ENCODE data around the gene LDB2.

Gene LDB2

DNA sequence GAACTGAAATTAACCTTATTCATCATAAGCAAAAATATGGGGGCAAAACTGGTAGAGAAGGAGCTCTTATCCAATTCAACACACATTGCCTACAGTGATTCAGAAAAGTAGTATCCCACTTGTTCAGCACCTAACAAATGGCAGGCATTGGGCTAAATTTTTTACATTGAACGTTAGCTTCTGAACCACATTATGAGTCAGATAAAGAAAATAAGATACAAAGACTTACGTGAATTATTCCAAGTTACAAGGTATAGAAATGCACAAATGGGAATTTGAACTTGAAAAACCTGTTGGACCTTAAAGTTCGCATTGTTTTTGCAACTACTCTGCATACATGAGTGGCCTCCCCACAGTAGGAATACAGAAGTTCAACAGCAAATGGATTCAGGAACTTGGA is 210.6 kb downstream of the LDB2 start:
- H3F3A ChIP-seq (ENCODE audit: low read depth): no peaks in the 10 kb centered on the region
- no peaks in the 10 kb centered on the region for H3K4me1 ChIP-seq (ENCODE audit: insufficient read depth, low read length, poor library complexity, severe bottlenecking)
- no peaks in the 10 kb centered on the region for H3K36me3 ChIP-seq (ENCODE audit: insufficient read depth, low read length)
- TF ChIP-seq EZH2phosphoT487 (IDR thresholded peaks at IDR 0.05; ENCODE audit: borderline replicate concordance): no peak
- TF ChIP-seq, protein P1, sequence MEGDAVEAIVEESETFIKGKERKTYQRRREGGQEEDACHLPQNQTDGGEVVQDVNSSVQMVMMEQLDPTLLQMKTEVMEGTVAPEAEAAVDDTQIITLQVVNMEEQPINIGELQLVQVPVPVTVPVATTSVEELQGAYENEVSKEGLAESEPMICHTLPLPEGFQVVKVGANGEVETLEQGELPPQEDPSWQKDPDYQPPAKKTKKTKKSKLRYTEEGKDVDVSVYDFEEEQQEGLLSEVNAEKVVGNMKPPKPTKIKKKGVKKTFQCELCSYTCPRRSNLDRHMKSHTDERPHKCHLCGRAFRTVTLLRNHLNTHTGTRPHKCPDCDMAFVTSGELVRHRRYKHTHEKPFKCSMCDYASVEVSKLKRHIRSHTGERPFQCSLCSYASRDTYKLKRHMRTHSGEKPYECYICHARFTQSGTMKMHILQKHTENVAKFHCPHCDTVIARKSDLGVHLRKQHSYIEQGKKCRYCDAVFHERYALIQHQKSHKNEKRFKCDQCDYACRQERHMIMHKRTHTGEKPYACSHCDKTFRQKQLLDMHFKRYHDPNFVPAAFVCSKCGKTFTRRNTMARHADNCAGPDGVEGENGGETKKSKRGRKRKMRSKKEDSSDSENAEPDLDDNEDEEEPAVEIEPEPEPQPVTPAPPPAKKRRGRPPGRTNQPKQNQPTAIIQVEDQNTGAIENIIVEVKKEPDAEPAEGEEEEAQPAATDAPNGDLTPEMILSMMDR (conservative IDR thresholded peaks at IDR 0.05; ENCODE audit: low read length): no peak
- no peaks in the 10 kb centered on the region for H4K20me1 ChIP-seq (ENCODE audit: insufficient read depth, low read length, poor library complexity, severe bottlenecking)
- no peaks in the 10 kb centered on the region for H3K9me2 ChIP-seq (replicated peaks; ENCODE audit: low read depth, low read length)
- no peak overlapping the region for H2AFZ ChIP-seq (ENCODE audit: low read length)
- H3K27me3 ChIP-seq (ENCODE audit: insufficient read depth, low read length, poor library complexity, severe bottlenecking): no peaks in the 10 kb centered on the region
- H3K9ac ChIP-seq (ENCODE audit: low read depth, low read length, poor library complexity, severe bottlenecking): no peak overlapping the region
- no peaks in the 10 kb centered on the region for H3K79me2 ChIP-seq (ENCODE audit: insufficient read depth, low read length)
- H3K9me3 ChIP-seq (ENCODE audit: insufficient read depth, low read depth, low read length): no peaks in the 10 kb centered on the region
- no peak overlapping the region for H3K4me2 ChIP-seq (ENCODE audit: low read depth, low read length, poor library complexity, severe bottlenecking)
- H3K4me3 ChIP-seq (ENCODE audit: low read length, poor library complexity, severe bottlenecking): no peak overlapping the region

DNA sequence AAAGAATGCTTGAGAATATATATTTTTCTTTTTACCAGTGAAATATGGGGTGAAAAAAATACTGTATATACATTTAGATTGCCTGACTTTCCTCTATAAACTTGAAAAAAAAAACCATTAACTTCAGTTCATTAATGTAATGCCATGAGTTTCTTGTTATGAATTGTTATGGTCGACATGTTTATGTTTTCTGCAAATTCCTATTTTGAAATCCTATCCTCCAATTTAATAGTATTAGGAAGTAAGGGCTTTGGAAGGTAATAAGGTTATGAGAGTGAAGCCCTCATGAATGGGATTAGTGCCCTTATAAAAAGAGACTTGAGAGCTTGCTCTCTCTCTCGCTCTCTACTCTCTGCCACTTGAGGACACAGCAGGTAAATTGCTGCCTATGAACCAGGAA is 211.4 kb downstream of the LDB2 start:
- Histone ChIP-seq H3K4me2 (ENCODE audit: low read depth, low read length, poor library complexity, severe bottlenecking) (no peak overlapping the region), H3K9me3 (ENCODE audit: insufficient read depth, low read depth, low read length) (no peaks in the 10 kb centered on the region), H3K4me3 (ENCODE audit: low read length, poor library complexity, severe bottlenecking) (no peak overlapping the region), H3K9ac (ENCODE audit: low read depth, low read length, poor library complexity, severe bottlenecking) (no peak overlapping the region), H3F3A (ENCODE audit: low read depth) (no peaks in the 10 kb centered on the region), H4K20me1 (ENCODE audit: insufficient read depth, low read length, poor library complexity, severe bottlenecking) (no peaks in the 10 kb centered on the region), H3K79me2 (ENCODE audit: insufficient read depth, low read length) (no peaks in the 10 kb centered on the region), H3K9me2 (replicated peaks; ENCODE audit: low read depth, low read length) (no peaks in the 10 kb centered on the region), H3K27me3 (ENCODE audit: insufficient read depth, low read length, poor library complexity, severe bottlenecking) (no peaks in the 10 kb centered on the region), H3K4me1 (ENCODE audit: insufficient read depth, low read length, poor library complexity, severe bottlenecking) (no peaks in the 10 kb centered on the region), H3K36me3 (ENCODE audit: insufficient read depth, low read length) (no peaks in the 10 kb centered on the region), H2AFZ (ENCODE audit: low read length) (no peak overlapping the region)
- TF ChIP-seq EZH2phosphoT487 (IDR thresholded peaks at IDR 0.05; ENCODE audit: borderline replicate concordance): no peak
- TF ChIP-seq, protein P1 (conservative IDR thresholded peaks at IDR 0.05; ENCODE audit: low read length): no peak

DNA sequence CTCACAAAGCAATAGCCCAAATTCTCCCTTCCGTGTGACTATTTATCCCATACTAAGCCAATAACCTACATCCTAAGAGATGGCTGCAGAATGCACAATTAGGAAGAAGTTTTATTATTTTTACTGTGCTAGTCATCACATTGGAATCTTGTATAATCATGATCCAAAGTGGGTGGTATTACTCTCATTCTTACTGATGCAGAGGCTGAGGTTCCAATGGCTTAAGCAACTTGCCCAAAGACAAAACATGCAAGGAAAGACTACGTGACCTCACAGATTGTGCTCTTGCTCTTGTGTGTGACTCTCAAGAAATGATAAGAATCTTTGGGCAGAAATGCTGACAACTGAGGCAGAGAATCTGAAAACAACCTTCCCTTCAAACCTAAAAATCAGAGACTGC is 212.2 kb downstream of the LDB2 start:
- Histone ChIP-seq H3K9ac (ENCODE audit: low read depth, low read length, poor library complexity, severe bottlenecking) (no peak overlapping the region), H3K4me2 (ENCODE audit: low read depth, low read length, poor library complexity, severe bottlenecking) (no peak overlapping the region), H3K27me3 (ENCODE audit: insufficient read depth, low read length, poor library complexity, severe bottlenecking) (no peaks in the 10 kb centered on the region), H4K20me1 (ENCODE audit: insufficient read depth, low read length, poor library complexity, severe bottlenecking) (no peaks in the 10 kb centered on the region), H3K4me1 (ENCODE audit: insufficient read depth, low read length, poor library complexity, severe bottlenecking) (no peaks in the 10 kb centered on the region), H3F3A (ENCODE audit: low read depth) (no peaks in the 10 kb centered on the region), H3K79me2 (ENCODE audit: insufficient read depth, low read length) (no peaks in the 10 kb centered on the region), H3K9me2 (replicated peaks; ENCODE audit: low read depth, low read length) (no peaks in the 10 kb centered on the region), H3K9me3 (ENCODE audit: insufficient read depth, low read depth, low read length) (no peaks in the 10 kb centered on the region), H2AFZ (ENCODE audit: low read length) (no peak overlapping the region), H3K36me3 (ENCODE audit: insufficient read depth, low read length) (no peaks in the 10 kb centered on the region), H3K4me3 (ENCODE audit: low read length, poor library complexity, severe bottlenecking) (no peak overlapping the region)
- TF ChIP-seq, protein P1 (conservative IDR thresholded peaks at IDR 0.05; ENCODE audit: low read length): no peak
- no peak for TF ChIP-seq EZH2phosphoT487 (IDR thresholded peaks at IDR 0.05; ENCODE audit: borderline replicate concordance)

Measured in Loucy (cell line).